Testis (tissue), 3 donors: ENCODE measurements around the gene NRCAM. TPM values are rescaled to one million over a fixed set of nuclear protein-coding genes. Genes with fewer than 3 reads are reported as not detected.

Experiments used
- DNase-seq: peaks from one replicate; pipeline ENCODE4 v3.0.0-alpha.2; 2019
- H3K27ac ChIP-seq, 2 donors: fragments of 200-600 bp; sonication (generic); one replicate each; pipeline ENCODE4 v1.5.1; 2019
- H3K27me3 ChIP-seq: fragments of 200-600 bp; sonication (generic); one replicate; pipeline ENCODE4 v1.5.1; 2019
- H3K36me3 ChIP-seq: fragments of 200-600 bp; sonication (generic); one replicate; pipeline ENCODE4 v1.5.1; 2017; ENCODE audit warnings: low read depth; ENCODE audit errors: missing control alignments
- H3K4me1 ChIP-seq: fragments of 200-600 bp; sonication (generic); one replicate; pipeline ENCODE4 v1.5.1; 2019
- H3K4me3 ChIP-seq, 2 donors: fragments of 200-600 bp; sonication (generic); one replicate each; pipeline ENCODE4 v1.5.1; 2017 to 2019
- H3K9me3 ChIP-seq: fragments of 200-600 bp; sonication (generic); one replicate; pipeline ENCODE4 v1.5.1; 2017
- CTCF ChIP-seq, 3 experiments: fragments of 450-650 bp in 2 of 3; fragments of 200-600 bp in 1 of 3; sonication (generic) in 1 of 3; IDR thresholded peaks; one replicate each; pipeline ENCODE4 v1.5.1; 2016 to 2019; ENCODE audit warnings: antibody characterized with exemption in 3 of 3, mild to moderate bottlenecking in 2 of 3, moderate library complexity in 1 of 3
- POLR2A ChIP-seq: fragments of 450-650 bp; IDR thresholded peaks from one replicate; pipeline ENCODE4 v1.6.1; 2017; ENCODE audit warnings: antibody characterized with exemption, mild to moderate bottlenecking, moderate library complexity
- WGBS, 2 donors: methylation state at CpG; one replicate each; pipeline ENCODE4 v1.1.5; 2018; 5-methylcytosine and 5-hydroxymethylcytosine counted together
- intact Hi-C: fragments of 100-400 bp; cut with DNase I; formaldehyde crosslinking; loops from one replicate; pipeline ENCODE4 v1.15.1; 2023; ENCODE audit warnings: low total_unique reads
- polyA plus RNA-seq: library from polyadenylated mRNA; stranded (reverse); fragments of 350-450 nt; fragmentation: Illumina TruSeq; extraction: RNeasy Lipid Tissue Mini Kit (QIAGEN cat#74804); gene quantifications from one replicate; pipeline ENCODE4 v1.2.3, GENCODE V29; 2014; ENCODE audit warnings: low read depth, low replicate concordance; ENCODE audit not compliant: insufficient read depth
- total RNA-seq, 2 donors: library from RNA; depleted of rRNA; stranded (reverse); fragments of >200 nt; gene quantifications; one replicate each; pipeline ENCODE4 v1.2.3, GENCODE V29; 2016

NRCAM gene
- total and polyA plus RNA-seq, 3 donors from 2014 or later = 7.4 to 11.4 (median 7.6) TPM

GRCh38 chr7:108205311-108205710 is 250.9 kb downstream of the NRCAM start:
- DNase-seq = no peak
- Histone ChIP-seq H3K4me3 (no peak overlapping the region), H3K27ac (no peak overlapping the region), H3K9me3 (no peaks in the 10 kb centered on the region), H3K27me3 (no peaks in the 10 kb centered on the region), H3K36me3 (no peaks in the 10 kb centered on the region), H3K4me1 (no peaks in the 10 kb centered on the region)
- intact Hi-C loops = no loop called here
- no peak for TF ChIP-seq CTCF (IDR thresholded peaks at IDR 0.05)
- no peak for TF ChIP-seq POLR2A

GRCh38 chr7:108204281-108204796 is 251.9 kb downstream of the NRCAM start:
- no peak overlapping the region for H3K4me3 ChIP-seq
- 93 to 100% methylated on average over 1 to 8 of the region's 8 CpGs for WGBS, 2 donors
- no peaks in the 10 kb centered on the region for H3K27me3 ChIP-seq
- H3K36me3 ChIP-seq = no peaks in the 10 kb centered on the region
- H3K27ac ChIP-seq = no peak overlapping the region
- DNase-seq = no peak
- no peaks in the 10 kb centered on the region for H3K4me1 ChIP-seq
- intact Hi-C loops = no loop called here
- no peaks in the 10 kb centered on the region for H3K9me3 ChIP-seq
- TF ChIP-seq CTCF (IDR thresholded peaks at IDR 0.05) = no peak
- TF ChIP-seq POLR2A = no peak

- TF ChIP-seq CTCF (IDR thresholded peaks at IDR 0.05) (no peak), POLR2A (no peak)
These were observed 252.7 kb downstream of the NRCAM start for GRCh38 chr7:108203537-108203936.

GRCh38 chr7:108202743-108203142 is 253.5 kb downstream of the NRCAM start:
- Histone ChIP-seq H3K4me3 (no peak overlapping the region), H3K36me3 (no peaks in the 10 kb centered on the region), H3K9me3 (no peaks in the 10 kb centered on the region), H3K4me1 (no peaks in the 10 kb centered on the region), H3K27me3 (no peaks in the 10 kb centered on the region), H3K27ac (no peak overlapping the region)
- TF ChIP-seq CTCF (IDR thresholded peaks at IDR 0.05) (no peak), POLR2A (no peak)
- WGBS, 2 donors = 42 to 51% methylated on average over 4 of the region's 4 CpGs
- intact Hi-C loops = no loop called here
- no peak for DNase-seq

More at GRCh38 chr7:108203537-108203936, 252.7 kb downstream of the NRCAM start:
- no peak for DNase-seq
- H3K36me3 ChIP-seq = no peaks in the 10 kb centered on the region
- H3K4me3 ChIP-seq = no peak overlapping the region
- H3K27me3 ChIP-seq = no peaks in the 10 kb centered on the region
- H3K9me3 ChIP-seq = no peaks in the 10 kb centered on the region
- WGBS, 2 donors = 55 to 76% methylated on average over 5 of the region's 5 CpGs
- H3K27ac ChIP-seq = no peak overlapping the region
- intact Hi-C loops = no loop called here
- no peaks in the 10 kb centered on the region for H3K4me1 ChIP-seq

- no peak for DNase-seq
- Histone ChIP-seq H3K36me3 (no peaks in the 10 kb centered on the region), H3K27me3 (no peaks in the 10 kb centered on the region), H3K4me3 (no peak overlapping the region), H3K27ac (no peak overlapping the region), H3K4me1 (no peaks in the 10 kb centered on the region), H3K9me3 (no peaks in the 10 kb centered on the region)
- intact Hi-C loops = no loop called here
- 80 to 83% methylated on average over 2 of the region's 2 CpGs for WGBS, 2 donors
- TF ChIP-seq CTCF (IDR thresholded peaks at IDR 0.05) (no peak), POLR2A (no peak)
These were observed 254.5 kb downstream of the NRCAM start for GRCh38 chr7:108201766-108202165.
